GM12801 (cell line): ENCODE measurements around the gene NTRK1.

Source experiments
- CTCF ChIP-seq: IDR thresholded peaks from one replicate; pipeline ENCODE4 v1.5.1; 2011; ENCODE audit warnings: control low read depth; ENCODE audit not compliant: insufficient read length; ENCODE audit errors: extremely low read depth

The NTRK1 gene

GRCh38 chr1:156911577-156912298, 51.1 kb downstream of the NTRK1 start:
- TF ChIP-seq CTCF: no peak

- TF ChIP-seq CTCF: no peak
Observed at GRCh38 chr1:156912310-156912709, 51.6 kb downstream of the NTRK1 start.

- TF ChIP-seq CTCF: no peak
Observed at GRCh38 chr1:156912861-156913808, 52.5 kb downstream of the NTRK1 start.

- TF ChIP-seq CTCF: no peak
Observed at GRCh38 chr1:156913809-156914387, 53.2 kb downstream of the NTRK1 start.

- TF ChIP-seq CTCF: no peak
Observed at GRCh38 chr1:156914440-156914856, 53.8 kb downstream of the NTRK1 start.

- TF ChIP-seq CTCF: no peak
Observed at GRCh38 chr1:156920233-156921052, 59.8 kb downstream of the NTRK1 start, which contains the start of gene LRRC71. Gene LRRC71, plus strand, starts transcription at chr1:156920632. Its CDS starts 172 bp downstream, at chr1:156920804.

- TF ChIP-seq CTCF: no peak
Observed at GRCh38 chr1:156921053-156921529, 60.4 kb downstream of the NTRK1 start.
